Kidney glomerular epithelial cell (primary cell): Measurements from ENCODE around the gene ALDH3B2.
"Not testable (repeated sequence)": the region's sequence is repeated elsewhere in the genome, so short reads cannot be mapped to it uniquely, and the experiment has no call there.

Experiments
- DNase-seq: peaks from one replicate; lab custom pipeline; 2025; lab: John Stamatoyannopoulos, UW

The ALDH3B2 gene

DNA sequence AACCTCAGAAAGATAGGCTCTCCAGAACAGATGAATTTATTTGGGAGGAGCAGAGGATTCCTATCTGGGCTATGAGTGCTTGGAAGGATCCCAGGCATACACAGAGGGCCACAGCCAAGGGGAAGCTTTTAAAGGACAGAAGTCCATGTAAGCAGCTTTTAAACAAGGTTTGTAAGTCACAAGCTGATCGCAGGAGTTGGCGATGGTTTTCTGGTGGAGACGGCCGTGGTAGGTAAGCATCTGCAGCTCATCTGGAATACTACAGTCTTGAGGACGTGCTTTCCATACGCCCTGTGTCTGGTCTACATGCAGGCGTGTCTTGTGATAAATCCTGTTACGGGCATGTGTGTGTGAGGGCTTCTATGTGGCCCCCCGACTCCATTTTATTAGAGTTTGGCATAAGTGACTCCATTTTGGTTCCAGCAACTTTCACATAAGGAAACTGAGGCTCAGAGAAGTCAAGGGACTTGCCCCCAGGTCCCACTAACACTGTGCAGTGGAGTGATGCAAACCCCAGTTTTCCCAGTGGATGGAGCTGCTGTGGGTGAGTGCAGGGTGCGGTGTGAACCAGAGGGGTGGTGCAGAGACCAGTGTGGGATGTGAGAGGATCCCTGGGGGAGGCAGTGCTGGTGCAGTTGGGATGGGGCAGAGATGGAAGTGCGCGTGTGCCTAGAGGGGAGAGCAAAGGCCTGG, 12.1 kb downstream of the ALDH3B2 start:
- no peak for DNase-seq

DNA sequence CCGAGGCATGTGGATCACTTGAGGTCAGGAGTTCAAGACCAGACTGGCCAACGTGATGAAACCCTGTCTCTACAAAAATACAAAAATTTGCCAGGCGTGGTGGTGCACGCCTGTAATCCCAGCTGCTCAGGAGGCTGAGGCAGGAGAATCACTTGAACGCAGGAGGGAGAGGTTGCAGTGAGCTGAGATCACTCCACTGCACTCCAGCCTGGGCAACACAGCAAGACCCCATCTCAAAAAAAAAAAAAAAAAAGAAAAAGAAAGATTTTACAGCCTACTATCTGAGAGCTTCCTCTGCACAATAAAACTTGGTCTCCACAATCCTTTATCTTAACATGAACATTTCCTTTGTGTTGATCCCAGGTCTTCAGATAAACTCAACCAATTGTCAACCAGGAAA, 13.7 kb downstream of the ALDH3B2 start:
- not testable (repeated sequence) for DNase-seq

DNA sequence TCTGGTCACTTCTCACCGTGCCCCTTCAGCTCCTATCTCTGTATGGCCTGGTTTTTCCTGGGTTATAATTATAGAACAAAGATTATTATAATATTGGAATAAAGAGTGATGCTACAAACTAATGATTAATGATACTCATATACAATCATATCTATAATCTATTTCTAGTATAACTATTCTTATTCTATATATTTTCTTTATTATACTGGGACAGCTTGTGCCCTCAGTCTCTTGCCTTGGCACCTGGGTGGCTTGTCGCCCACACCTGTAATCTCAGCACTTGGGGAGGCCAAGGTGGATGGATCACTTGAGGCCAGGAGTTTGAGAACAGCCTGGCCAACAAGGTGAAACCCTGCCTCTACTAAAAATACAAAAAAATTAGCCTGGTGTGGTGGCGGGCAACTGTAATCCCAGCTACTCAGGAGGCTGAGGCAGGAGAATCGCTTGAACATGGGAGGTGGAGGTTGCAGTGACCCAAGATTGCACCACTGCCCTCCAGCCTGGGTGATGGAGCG, 14.7 kb downstream of the ALDH3B2 start:
- not testable (repeated sequence) for DNase-seq

DNA sequence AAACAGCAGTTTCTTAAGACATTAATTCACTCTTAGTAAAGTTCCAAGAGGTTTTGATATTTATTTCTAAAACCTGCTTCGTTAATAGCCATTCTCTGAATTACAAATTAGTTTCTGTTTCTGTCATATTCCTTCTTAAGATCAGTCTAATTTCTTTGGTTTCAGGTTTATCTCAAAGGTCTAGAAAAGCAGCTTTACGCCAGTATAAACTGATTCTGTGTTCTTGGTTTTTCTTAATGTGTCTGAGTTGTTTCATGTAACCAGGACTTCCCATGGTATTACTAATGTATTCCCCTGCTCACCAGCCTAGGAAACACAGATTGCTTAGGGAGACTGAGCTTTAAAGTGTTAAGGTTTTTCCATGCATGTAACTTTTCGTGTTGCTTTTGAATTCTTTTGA, 17.1 kb downstream of the ALDH3B2 start:
- DNase-seq, result no peak

DNA sequence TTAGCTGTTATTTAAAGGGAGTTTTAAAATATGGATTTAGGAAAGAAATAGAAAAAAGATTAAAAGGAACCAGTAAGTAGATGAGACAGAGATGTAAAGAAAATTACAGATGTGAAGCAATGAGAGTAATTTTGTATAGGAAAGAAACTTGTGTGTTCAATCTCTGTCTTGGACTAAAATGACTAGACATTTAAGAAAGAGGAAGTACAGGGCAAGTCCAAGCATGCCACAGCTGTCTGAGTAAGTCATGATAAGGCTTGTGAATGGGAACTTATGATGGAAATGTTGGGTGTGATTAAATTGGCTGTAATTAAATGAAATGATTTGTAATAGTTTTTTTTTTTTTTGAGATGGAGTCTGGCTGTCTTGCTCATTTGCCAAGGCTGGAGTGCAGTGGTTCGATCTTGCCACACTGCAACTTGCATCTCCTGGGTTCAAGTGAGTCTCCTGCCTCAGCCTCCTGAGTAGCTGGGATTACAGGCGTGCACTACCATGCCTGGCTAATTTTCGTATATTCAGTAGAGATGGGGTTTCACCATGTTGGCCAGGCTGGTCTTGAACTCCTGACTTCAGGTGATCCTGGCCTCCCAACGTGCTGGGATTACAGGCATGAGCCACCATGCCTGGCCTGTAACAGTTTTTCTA, 18.0 kb downstream of the ALDH3B2 start:
- no peak for DNase-seq

DNA sequence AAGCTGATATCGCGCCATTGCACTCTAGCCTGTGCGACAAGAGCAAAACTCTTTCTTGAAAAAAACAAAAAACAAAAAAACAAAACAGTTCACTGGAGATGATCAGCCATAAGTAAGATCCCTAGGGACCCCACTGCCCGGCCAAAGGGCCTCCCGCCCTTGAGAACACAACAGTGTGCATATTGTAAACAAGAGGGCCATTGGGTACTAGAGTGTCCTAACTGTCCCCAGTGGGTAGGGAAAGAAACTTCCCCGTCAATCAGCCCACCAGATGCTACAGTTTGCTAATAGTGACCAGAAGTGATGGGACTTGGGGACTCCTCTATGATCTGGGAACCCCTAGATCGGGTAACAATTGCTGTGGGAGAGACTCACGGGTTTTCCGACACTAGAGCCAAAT, 20.2 kb downstream of the ALDH3B2 start:
- no peak for DNase-seq

DNA sequence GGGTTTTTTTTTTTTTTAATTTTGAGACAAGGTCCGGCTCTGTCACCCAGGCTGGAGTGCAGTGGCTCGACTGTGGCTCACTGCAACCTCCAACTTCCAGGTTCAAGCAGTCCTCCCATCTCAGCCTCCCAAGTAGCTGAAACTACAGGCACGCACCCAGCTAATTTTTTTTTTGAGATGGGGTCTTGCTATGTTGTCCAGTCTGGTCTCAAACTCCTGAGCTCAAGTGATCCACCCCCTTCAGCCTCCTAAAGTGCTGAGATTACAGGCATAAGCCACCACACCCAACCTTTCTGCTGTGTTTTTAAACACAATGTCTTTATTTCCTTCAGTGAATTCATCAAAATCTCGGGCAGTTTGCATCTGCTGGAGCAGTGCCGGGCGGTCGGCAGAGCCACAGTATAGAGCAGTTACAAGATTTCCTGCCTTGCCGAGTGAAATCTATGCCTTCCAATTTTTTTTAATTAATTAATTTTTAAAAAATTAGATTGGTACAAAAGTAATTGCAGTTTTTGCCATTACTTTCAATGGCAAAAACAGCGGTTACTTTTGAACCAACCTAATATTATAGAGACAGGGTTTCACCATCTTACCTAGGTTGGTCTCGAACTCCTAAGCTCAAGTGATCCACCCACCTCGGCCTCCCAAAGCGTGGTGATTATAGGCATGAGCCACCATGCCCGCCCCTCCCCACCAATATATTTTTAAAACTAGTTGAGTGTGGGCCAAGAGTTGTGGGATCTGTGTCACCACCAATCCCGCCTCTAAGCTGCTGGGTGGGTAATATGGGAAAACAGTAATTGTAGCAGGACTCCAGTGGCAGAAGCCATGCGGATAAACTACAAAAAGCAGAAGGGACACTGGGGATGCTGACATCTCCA, 21.2 kb downstream of the ALDH3B2 start:
- DNase-seq, result no peak

DNA sequence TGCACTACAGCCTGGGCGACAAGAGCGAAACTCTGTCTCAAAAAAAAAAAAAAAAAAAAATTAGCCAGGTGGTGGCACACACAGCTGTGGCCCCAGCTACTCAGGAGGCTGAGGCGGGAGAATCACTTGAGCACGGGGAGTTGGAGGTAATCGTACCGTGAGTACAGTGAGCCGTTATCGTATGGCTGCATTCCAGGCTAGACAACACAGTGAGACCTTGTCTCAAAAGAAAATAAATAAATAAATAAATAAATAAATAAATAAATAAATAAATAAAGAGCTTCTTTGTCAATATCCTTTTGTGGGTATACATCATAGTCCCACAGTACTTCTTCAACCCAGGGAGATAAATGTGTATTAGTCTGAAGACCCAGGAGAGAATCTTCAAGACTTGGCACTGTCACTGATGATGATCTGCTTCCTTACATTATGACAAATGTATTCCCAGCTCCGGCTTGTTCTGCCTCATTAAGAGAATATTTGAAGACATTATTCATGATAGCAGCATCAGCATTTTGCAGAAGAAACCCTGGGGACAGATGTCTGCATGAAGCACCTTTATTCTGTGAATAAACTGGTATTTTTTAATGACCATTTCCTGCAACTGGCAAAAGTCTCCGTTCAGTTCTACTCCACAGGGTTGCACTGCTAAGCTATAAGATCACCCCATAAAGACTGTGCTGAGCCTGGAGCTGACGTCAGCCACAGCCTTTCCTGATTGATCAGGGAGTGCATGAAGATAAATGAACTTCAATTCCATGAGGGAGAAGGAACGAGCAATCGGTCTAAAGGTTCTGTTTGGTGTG, 22.2 kb downstream of the ALDH3B2 start:
- DNase-seq, result no peak

DNA sequence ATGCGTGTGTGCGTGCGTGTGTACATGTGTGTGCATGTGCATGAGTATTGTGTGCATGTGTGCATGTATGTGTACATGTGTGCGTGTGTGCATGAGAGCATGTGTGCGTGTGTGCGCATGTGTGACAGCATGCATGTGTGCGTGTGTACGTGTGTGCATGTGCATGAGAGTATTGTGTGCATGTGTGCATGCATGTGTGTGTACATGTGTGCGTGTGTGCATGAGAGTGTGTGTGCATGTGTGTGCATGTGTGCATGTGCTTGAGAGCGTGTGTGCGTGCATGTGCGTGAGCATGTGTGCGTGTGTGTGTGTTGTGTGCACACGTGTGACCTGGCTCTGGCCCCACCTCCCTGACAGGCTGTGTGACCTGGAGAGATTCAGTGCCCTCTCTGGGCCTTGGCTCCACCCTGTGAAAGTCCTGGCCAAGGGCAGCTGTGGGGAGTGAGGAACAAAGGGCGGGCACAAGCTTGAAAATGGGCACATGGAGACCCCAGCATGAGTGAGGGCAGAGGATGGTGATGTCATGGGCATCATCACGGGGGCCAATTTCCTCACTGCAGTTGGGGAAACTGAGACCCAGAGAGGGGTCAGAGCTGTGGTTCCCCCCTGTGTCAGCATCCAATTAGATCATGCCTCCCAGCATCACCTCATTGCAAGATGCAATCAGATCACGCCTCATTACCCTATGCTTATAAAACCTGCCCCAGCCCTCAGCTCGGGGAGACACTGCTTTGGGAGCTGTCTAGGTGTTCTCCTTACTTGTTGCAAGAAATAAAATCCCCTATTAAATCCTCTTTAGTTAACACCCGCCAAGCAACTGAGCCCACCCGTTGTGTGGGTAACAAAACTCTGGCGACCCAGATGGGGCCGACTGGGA, 24.6 kb downstream of the ALDH3B2 start:
- no peak for DNase-seq

DNA sequence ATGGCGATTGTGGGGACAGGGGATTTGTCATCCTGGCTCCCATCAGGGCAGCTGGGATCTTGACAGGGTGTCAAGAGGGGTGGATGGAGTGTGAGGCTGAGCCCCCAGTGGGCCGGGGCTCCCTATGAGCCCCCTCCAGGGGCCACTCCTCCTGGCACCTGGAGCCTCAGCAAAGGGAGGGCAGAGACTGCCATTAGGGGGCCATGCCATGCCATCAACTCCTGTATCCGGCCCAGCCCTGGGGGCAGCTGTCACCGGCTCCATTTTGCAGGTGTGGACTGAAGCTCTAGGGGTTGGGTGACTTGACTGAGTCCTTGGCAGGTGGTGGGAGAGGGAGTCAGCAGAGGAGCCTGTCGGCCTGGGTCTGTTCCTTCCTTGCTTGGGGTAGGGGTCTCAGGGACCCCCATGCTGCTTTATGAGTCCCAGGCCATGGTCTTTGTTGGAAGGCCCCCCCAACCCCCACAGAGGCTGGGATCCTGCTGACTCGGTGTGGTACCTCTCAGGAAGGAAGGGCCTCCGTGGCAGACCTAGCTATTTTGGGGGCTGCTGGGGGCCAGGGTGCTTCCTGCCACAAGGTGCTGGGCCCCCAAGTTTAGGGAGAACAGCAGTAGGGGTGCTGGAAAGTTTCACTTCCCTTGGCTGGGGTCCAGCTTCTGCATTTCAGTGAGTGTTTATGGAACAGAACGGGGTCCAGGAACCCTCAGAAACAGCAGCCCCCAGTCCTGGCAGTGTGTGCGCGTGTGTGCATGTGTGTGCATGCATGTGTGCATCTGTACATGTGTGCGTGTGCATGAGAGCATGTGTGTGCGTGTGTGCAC, 25.4 kb downstream of the ALDH3B2 start:
- DNase-seq, result no peak

DNA sequence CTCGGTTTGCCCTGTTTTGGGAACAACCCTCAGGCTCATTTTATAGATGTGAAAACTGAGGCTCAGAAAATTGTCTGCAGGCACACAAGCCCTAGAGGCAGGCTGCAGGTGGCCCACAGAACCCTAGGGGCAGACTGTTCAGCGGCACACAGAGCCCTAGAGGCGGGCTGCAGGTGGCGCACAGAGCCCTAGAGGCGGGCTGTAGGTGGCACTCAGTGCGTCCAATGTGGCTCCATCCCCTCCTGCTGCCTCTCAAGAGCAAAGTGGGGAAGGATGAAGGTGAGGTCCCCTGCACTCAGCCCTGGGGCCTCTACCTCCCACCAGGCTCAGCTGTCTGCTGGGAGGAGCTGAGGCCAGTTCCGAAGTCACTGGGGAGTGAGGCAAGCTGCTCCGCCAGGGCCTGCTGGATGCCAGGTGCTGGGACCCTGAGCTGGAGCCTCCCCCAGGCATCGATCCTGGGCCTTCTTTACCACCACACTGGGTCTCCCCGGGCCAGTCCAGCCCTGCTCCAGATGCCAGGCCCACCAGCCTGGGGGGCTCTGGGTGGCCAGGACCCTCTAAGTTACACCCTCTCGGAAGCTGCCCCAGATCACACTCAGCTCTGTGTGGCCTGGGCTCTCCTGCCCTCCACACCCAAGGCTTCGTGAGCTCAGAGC, 26.2 kb downstream of the ALDH3B2 start:
- DNase-seq, result no peak

DNA sequence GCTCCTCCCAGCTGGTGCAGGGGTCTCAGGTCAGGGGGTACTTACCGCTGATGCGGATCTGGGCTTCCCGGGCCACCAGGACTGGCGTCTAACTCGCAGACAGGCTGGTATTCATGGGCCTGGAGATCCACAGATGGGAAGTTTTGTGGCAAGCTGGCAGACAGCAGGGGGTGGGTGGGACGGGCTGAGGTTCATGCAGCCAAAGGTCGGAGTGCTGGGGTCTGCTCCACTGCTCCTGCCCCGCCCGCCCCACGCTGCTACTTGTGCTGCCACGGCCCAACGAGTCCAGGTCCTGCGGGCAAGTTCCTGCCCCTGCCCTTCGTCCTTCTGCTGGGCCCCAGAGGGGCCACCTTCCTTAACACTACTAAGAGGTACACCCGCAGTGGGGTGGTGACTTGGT, 27.0 kb downstream of the ALDH3B2 start:
- DNase-seq, result no peak

DNA sequence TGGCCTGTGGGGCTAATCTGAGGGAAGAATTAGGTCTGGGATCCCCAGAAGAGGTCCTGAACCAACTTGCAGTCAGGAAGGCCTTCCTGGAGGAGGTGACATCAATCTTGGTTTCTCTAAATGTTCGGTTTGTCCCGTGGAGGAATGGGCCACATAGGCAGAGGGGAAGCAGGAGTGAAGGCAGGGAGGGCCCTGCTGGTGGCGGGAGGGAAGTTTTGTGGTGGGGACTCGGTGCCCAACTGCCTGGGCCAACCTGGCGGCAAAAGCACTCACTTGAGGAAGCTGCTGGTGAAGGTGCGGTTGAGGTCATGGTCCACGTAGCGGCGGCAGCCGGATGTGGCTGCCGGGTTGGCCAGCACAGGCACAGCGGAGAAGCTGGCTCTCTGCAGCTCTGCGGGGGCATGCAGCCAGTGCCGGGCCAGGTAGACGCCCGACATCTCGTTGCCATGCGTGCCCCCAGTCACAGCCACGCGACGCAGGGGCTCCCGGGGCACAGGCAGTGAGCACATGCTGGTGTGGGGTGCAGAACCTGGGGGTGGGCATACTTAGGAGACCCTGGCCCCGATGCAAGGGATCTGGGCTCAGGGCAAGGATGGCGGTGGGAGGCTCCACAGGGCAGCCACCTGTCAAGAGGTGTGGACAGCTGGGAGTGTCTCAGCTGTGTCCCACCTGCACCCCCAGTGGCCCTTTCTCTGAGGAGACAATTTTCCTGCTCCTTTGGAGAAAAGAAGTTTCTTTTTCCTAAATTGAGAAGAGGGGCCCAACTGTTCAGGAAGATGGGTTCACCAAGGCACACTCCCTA, 27.7 kb downstream of the ALDH3B2 start:
- DNase-seq, result no peak

DNA sequence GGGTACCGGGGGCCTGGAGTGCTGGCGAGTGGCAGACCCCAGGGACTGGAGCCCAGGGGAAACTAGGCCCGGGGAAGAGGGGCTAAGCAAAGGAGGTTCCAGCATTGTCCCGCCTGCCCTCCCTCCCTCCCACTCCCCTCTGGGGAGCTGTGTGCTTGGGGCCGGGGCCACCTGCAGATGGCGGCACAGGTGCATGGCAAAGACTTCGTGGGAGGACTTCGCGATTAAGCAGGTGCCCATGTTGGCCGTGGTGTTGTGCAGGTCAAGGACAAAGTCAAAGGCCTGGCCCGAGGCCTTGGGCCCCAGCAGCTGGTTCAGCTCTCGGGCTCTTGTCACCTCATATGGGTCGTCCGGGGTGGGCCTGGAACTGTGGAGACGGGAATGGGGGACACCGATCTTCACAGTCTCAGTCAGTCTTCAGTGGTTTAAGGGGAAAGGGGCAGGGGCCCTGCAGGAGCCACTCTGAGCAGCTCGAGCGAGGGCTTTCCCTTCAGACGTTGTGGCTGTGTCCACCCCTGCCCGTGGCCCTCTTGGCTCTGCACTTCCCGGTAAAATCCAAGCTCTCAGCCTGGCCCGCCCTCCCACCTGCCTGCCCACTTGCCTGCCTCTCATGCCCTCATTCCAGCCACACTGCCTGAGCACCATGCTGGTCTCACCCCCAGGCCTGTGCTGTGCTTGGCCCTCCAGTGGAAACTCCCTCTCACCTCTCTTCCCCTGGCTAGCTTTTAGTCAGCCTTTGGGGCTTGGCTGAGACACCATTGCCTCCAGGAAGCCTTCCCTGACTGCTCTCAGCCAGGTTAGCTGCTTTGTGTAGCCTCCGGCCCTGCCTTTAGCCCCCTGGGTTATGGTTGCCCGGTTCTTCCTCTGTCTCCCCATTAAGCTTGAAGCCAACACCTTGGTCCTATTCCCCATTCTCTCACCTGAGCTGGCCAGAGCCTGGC, 28.6 kb downstream of the ALDH3B2 start:
- DNase-seq, result no peak

DNA sequence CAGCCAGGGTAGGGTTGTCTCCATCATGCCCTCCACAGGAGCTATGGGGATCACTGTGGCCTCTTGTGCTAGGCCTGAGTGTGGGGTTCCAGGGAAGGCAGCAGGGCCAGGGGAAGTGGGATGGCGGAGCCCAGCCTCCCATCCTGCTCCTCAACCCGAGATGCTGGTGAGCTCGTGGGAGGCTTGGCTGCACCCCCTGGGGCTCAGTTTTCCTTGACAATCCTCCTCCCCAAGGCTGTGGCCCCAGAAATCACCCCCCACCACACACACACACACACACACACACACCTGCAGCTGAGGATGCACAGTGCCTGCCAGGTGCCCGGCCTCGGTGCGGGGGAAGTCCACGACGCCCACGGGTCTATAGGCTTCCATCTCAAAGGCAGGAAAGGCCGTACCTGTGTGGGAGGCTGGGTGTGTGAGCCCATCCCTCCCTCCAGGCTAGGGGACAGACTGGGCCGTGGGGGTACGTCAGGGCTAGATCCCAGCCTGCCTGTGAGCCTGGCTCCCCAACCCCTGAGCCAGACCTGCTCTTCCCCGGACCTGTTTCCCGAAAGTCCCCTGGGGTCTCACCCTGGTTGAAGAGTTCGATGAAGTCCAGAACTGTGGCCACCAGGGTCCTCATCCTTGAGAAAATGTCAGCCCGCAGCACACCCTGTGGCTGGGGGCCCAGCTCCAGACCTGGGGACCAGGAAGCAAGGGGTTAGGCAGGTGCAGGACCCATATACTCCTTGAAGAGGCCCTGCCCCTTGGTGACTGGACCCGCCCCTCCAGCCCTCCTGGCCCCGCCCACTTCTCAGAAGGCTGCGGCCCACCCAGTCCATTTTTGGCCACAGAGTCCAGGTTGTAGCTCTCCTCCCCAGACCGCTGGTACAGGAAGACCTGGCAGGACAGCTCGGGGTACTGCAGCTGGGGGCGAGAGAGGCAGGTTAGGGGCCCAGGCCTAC, 29.7 kb downstream of the ALDH3B2 start:
- no peak for DNase-seq

DNA sequence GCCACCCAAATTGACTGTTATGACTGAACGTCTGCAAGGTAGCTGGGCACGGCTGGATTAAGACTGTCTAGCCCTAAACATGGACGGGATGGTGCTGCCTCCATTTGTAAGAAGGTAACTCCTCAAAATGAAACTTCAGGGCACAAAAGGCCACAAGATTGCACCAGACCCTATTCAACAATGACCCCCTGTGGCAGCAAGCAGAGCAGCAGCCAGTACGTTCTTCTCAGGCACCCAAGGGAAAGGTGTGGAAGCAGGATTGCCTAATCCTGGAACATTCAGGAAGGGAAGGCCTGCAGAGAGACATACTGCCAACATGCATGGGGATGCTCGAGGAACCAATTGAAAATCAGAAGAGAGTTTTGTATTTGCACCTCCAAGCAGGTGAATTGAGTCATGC, 30.4 kb downstream of the ALDH3B2 start:
- DNase-seq, result no peak
